HepG2 (cell line): ENCODE results near the gene TBC1D2B. TPM values are rescaled to one million over a fixed set of nuclear protein-coding genes. Genes with fewer than 3 reads are reported as not detected.
A peak's percentile ranks its signal among the peaks of the same experiment; 100 is the strongest.

ENCODE experiments used
- AGO1 ChIP-seq: fragments of 200-400 bp; formaldehyde crosslinking; IDR thresholded peaks from 2 replicates; pipeline ENCODE4 v1.6.1; 2017; ENCODE audit warnings: mild to moderate bottlenecking, low read depth, low read length, moderate library complexity; ENCODE audit not compliant: poor library complexity, severe bottlenecking
- ATAD3A ChIP-seq: sonication (generic); formaldehyde crosslinking; IDR thresholded peaks from 2 replicates; pipeline ENCODE4 v1.4.0; 2020; ENCODE audit warnings: missing genetic modification reagents
- GABPB1 ChIP-seq: IDR thresholded peaks from 2 replicates; pipeline ENCODE4 v1.6.1; 2016; ENCODE audit warnings: mild to moderate bottlenecking, missing genetic modification reagents, moderate library complexity, missing compliant biosample characterization
- JUNB ChIP-seq: sonication (generic); formaldehyde crosslinking; IDR thresholded peaks from 2 replicates; pipeline ENCODE4 v1.8.0; 2022; ENCODE audit warnings: missing genetic modification reagents, mild to moderate bottlenecking, borderline replicate concordance
- KLF13 ChIP-seq: sonication (generic); formaldehyde crosslinking; IDR thresholded peaks from 2 replicates; pipeline ENCODE4 v1.4.0; 2020; ENCODE audit warnings: mild to moderate bottlenecking, missing genetic modification reagents
- TP53 ChIP-seq: sonication (generic); formaldehyde crosslinking; conservative IDR thresholded peaks from 2 replicates; pipeline ENCODE4 v1.4.0; 2020; ENCODE audit warnings: missing genetic modification reagents
- ZNF337 ChIP-seq: sonication (generic); formaldehyde crosslinking; IDR thresholded peaks from 2 replicates; pipeline ENCODE4 v1.5.1; 2020; ENCODE audit warnings: missing genetic modification reagents, low read depth, mild to moderate bottlenecking, borderline replicate concordance
- ZNF343 ChIP-seq: sonication (generic); formaldehyde crosslinking; IDR thresholded peaks from 2 replicates; pipeline ENCODE4 v1.4.0; 2020; ENCODE audit warnings: mild to moderate bottlenecking, missing genetic modification reagents
- polyA plus RNA-seq, 8 experiments: library from polyadenylated mRNA; depleted of rRNA in 3 of 8; stranded (reverse) in 7 of 8; unstranded in 1 of 8; fragments of >200 nt; fragmentation: Illumina TruSeq in 4 of 8; extraction: Trizol in 4 of 8; gene quantifications; 2 replicates each; pipeline versions ENCODE4 v1.2.1 to v1.2.3, GENCODE V29; 2011 to 2016; ENCODE audit warnings: low read depth in 4 of 8, missing spikeins in 1 of 8, mixed read lengths in 1 of 8; ENCODE audit not compliant: insufficient read depth in 1 of 8
- total RNA-seq, 5 experiments: library from RNA; depleted of rRNA; stranded (reverse); fragments of >200 nt; fragmentation: Illumina TruSeq; extraction: Trizol; gene quantifications; 2 replicates each; pipeline ENCODE4 v1.2.3, GENCODE V29; 2016; ENCODE audit warnings: low read depth in 1 of 5
- TF ChIP-seq, protein P1 (sequence below): sonication (generic); formaldehyde crosslinking; IDR thresholded peaks from 2 replicates; pipeline ENCODE4 v1.9.0; 2021; ENCODE audit warnings: missing genetic modification reagents, mild to moderate bottlenecking, borderline replicate concordance
- TF ChIP-seq, protein P2 (sequence below): sonication (generic); formaldehyde crosslinking; IDR thresholded peaks from 2 replicates; pipeline ENCODE4 v1.4.0; 2020; ENCODE audit warnings: mild to moderate bottlenecking, missing genetic modification reagents
- TF ChIP-seq, protein P3 (sequence below), 2 experiments: fragments of 450-650 bp in 1 of 2; sonication (generic) in 1 of 2; formaldehyde crosslinking in 1 of 2; IDR thresholded peaks; 2 replicates each; pipeline versions ENCODE4 v1.6.1 to v1.8.0; 2016 to 2022; ENCODE audit warnings: antibody characterized with exemption in 1 of 2, mild to moderate bottlenecking in 1 of 2, missing genetic modification reagents in 1 of 2

Gene TBC1D2B
- total and polyA plus RNA-seq, 2 of the 13 experiments (the other 11 are each of a cell fraction or from before 2014, with no cell fraction given) = 10.1 to 14.4 TPM

DNA sequence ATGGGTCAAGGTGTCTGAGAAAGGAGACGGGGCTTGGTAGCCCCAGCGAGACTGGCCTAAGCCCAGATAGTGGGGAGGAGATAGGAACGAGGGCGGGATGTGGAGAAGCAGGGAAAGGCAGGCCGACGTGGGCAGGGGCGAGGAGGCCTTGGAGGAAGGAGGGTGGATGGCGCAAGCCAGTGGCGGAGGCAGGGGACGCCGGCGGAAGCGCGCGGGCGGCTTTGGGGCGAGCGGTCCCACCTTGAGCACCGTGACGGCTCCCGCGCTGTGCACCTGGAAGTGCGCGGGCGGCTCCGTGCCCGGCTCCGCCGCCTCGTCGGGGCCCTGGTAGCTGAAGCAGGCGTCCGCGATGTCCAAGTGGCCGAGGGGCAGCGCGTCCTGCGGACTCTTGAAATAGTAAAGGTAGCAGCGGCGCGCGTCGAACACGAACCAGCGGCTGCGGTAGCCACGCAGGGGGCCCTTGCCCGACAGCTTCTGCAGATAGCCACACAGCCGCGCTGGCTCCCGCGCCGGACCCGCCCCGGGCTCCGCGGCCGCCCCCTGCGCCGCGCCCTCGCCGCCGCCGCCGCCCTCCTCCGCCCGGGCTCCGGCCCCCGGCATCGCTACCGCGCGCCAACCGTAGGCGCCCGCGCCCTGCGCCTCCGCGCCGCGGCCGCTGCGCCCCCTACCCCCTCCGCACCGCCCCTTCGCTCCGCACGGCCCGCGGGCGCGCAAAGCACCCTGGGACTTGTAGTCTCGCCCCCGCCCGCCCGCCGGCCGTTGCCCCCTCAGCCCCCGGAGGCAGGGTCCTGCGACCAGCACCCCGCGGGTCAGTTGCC is at the start of gene TBC1D2B (continued):
- TF ChIP-seq ZNF337 = no peak
- peak; percentile 75 for TF ChIP-seq GABPB1
- TF ChIP-seq AGO1 = no peak
- no peak for TF ChIP-seq TP53 (CRISPR knock-in tag)
- no peak for TF ChIP-seq JUNB (CRISPR knock-in tag)
- TF ChIP-seq, protein P1, sequence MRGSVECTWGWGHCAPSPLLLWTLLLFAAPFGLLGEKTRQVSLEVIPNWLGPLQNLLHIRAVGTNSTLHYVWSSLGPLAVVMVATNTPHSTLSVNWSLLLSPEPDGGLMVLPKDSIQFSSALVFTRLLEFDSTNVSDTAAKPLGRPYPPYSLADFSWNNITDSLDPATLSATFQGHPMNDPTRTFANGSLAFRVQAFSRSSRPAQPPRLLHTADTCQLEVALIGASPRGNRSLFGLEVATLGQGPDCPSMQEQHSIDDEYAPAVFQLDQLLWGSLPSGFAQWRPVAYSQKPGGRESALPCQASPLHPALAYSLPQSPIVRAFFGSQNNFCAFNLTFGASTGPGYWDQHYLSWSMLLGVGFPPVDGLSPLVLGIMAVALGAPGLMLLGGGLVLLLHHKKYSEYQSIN (CRISPR knock-in tag) = no peak
- TF ChIP-seq ZNF343 (CRISPR knock-in tag) = no peak
- TF ChIP-seq ATAD3A (CRISPR knock-in tag) = no peak
- TF ChIP-seq, protein P2, sequence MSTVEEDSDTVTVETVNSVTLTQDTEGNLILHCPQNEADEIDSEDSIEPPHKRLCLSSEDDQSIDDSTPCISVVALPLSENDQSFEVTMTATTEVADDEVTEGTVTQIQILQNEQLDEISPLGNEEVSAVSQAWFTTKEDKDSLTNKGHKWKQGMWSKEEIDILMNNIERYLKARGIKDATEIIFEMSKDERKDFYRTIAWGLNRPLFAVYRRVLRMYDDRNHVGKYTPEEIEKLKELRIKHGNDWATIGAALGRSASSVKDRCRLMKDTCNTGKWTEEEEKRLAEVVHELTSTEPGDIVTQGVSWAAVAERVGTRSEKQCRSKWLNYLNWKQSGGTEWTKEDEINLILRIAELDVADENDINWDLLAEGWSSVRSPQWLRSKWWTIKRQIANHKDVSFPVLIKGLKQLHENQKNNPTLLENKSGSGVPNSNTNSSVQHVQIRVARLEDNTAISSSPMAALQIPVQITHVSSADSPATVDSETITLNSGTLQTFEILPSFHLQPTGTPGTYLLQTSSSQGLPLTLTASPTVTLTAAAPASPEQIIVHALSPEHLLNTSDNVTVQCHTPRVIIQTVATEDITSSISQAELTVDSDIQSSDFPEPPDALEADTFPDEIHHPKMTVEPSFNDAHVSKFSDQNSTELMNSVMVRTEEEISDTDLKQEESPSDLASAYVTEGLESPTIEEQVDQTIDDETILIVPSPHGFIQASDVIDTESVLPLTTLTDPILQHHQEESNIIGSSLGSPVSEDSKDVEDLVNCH (CRISPR knock-in tag) = no peak
- no peak for TF ChIP-seq KLF13 (CRISPR knock-in tag)
- TF ChIP-seq, protein P3, sequence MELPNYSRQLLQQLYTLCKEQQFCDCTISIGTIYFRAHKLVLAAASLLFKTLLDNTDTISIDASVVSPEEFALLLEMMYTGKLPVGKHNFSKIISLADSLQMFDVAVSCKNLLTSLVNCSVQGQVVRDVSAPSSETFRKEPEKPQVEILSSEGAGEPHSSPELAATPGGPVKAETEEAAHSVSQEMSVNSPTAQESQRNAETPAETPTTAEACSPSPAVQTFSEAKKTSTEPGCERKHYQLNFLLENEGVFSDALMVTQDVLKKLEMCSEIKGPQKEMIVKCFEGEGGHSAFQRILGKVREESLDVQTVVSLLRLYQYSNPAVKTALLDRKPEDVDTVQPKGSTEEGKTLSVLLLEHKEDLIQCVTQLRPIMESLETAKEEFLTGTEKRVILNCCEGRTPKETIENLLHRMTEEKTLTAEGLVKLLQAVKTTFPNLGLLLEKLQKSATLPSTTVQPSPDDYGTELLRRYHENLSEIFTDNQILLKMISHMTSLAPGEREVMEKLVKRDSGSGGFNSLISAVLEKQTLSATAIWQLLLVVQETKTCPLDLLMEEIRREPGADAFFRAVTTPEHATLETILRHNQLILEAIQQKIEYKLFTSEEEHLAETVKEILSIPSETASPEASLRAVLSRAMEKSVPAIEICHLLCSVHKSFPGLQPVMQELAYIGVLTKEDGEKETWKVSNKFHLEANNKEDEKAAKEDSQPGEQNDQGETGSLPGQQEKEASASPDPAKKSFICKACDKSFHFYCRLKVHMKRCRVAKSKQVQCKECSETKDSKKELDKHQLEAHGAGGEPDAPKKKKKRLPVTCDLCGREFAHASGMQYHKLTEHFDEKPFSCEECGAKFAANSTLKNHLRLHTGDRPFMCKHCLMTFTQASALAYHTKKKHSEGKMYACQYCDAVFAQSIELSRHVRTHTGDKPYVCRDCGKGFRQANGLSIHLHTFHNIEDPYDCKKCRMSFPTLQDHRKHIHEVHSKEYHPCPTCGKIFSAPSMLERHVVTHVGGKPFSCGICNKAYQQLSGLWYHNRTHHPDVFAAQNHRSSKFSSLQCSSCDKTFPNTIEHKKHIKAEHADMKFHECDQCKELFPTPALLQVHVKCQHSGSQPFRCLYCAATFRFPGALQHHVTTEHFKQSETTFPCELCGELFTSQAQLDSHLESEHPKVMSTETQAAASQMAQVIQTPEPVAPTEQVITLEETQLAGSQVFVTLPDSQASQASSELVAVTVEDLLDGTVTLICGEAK (IDR thresholded peaks at IDR 0.05) = no peak
- TF ChIP-seq, protein P3 (CRISPR knock-in tag; IDR thresholded peaks at IDR 0.05) = no peak
